ENCODE results near the gene IL4I1.

GRCh38 chr19:49850221-49850486, 46.5 kb downstream of the IL4I1 start:
- TF ChIP-seq, protein P1, sequence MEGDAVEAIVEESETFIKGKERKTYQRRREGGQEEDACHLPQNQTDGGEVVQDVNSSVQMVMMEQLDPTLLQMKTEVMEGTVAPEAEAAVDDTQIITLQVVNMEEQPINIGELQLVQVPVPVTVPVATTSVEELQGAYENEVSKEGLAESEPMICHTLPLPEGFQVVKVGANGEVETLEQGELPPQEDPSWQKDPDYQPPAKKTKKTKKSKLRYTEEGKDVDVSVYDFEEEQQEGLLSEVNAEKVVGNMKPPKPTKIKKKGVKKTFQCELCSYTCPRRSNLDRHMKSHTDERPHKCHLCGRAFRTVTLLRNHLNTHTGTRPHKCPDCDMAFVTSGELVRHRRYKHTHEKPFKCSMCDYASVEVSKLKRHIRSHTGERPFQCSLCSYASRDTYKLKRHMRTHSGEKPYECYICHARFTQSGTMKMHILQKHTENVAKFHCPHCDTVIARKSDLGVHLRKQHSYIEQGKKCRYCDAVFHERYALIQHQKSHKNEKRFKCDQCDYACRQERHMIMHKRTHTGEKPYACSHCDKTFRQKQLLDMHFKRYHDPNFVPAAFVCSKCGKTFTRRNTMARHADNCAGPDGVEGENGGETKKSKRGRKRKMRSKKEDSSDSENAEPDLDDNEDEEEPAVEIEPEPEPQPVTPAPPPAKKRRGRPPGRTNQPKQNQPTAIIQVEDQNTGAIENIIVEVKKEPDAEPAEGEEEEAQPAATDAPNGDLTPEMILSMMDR (optimal IDR thresholded peaks at IDR 0.05 in 1 of 3, IDR thresholded peaks at IDR 0.05 in 1 of 3, conservative IDR thresholded peaks at IDR 0.05 in 1 of 3; ENCODE audit: extremely low read depth in 1 of 3, insufficient read depth in 2 of 3, low read length in 3 of 3) = no peak
- TF ChIP-seq EZH2 (IDR thresholded peaks at IDR 0.05; ENCODE audit: low read length) = no peak

All from keratinocyte (primary cell).